Measurements from ENCODE around the gene UBE2G1. TPM values are rescaled to one million over a fixed set of nuclear protein-coding genes. Genes with fewer than 3 reads are reported as not detected.

The UBE2G1 gene
- total and polyA plus RNA-seq, 11 donors = 19.4 to 125 (median 94.7) TPM

GRCh38 chr17:4247361-4247970 lies 119.0 kb downstream of the UBE2G1 start:
- H3K27ac ChIP-seq = peak overlapping the region in 2 of 12 donors; percentile 35 to 38
- H3K9me3 ChIP-seq = no peaks in the 10 kb centered on the region
- 60 to 78% (median 67%) methylated on average over 5 of the region's 5 CpGs for WGBS, 4 donors
- H3K27me3 ChIP-seq = no peaks in the 10 kb centered on the region
- ATAC-seq (no peak), DNase-seq (no peak)
- intact Hi-C loops (cut with DNase I) = no loop called here
- peaks cover 0 to 24% (median 4%) of the 10 kb centered on the region in 9 donors for H3K36me3 ChIP-seq
- TF ChIP-seq POLR2A (IDR thresholded peaks at IDR 0.05) = no peak
- TF ChIP-seq, protein P1, sequence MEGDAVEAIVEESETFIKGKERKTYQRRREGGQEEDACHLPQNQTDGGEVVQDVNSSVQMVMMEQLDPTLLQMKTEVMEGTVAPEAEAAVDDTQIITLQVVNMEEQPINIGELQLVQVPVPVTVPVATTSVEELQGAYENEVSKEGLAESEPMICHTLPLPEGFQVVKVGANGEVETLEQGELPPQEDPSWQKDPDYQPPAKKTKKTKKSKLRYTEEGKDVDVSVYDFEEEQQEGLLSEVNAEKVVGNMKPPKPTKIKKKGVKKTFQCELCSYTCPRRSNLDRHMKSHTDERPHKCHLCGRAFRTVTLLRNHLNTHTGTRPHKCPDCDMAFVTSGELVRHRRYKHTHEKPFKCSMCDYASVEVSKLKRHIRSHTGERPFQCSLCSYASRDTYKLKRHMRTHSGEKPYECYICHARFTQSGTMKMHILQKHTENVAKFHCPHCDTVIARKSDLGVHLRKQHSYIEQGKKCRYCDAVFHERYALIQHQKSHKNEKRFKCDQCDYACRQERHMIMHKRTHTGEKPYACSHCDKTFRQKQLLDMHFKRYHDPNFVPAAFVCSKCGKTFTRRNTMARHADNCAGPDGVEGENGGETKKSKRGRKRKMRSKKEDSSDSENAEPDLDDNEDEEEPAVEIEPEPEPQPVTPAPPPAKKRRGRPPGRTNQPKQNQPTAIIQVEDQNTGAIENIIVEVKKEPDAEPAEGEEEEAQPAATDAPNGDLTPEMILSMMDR (IDR thresholded peaks at IDR 0.05) = no peak
- no peak overlapping the region for H3K4me3 ChIP-seq
- H3K4me1 ChIP-seq = peaks cover 0 to 61% (median 30%) of the 10 kb centered on the region in 12 donors

GRCh38 chr17:4246674-4247073 lies 119.8 kb downstream of the UBE2G1 start:
- ATAC-seq = no peak
- no peak for TF ChIP-seq POLR2A (IDR thresholded peaks at IDR 0.05)
- TF ChIP-seq, protein P1 (IDR thresholded peaks at IDR 0.05) = no peak
- H3K27ac ChIP-seq = no peak overlapping the region
- DNase-seq = no peak
- H3K4me3 ChIP-seq = no peak overlapping the region
- peaks cover 0 to 61% (median 30%) of the 10 kb centered on the region in 12 donors for H3K4me1 ChIP-seq
- peaks cover 0 to 32% (median 11%) of the 10 kb centered on the region in 9 donors for H3K36me3 ChIP-seq
- 93 to 96% (median 95%) methylated on average over 5 of the region's 5 CpGs for WGBS, 4 donors
- intact Hi-C loops (cut with DNase I) = no loop called here
- H3K27me3 ChIP-seq = no peaks in the 10 kb centered on the region
- H3K9me3 ChIP-seq = no peaks in the 10 kb centered on the region

DNA sequence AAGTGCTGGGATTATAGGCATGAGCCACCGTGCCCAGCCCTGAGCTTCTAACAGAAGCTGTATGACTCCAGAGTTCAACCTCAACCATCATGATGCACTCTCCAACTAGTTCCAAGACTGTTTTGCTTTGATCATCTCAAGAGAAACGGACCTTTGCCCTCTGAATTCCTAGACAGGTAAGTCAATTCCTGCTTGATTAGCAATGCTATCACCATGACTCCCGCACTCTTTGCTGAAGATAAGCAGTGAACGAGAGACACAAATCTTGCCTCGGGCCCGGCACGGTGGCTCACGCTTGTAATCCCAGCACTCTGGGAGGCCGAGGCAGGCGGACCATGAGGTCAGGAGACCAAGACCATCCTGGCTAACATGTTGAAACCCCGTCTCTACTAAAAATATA lies 124.9 kb downstream of the UBE2G1 start:
- Histone ChIP-seq H3K4me1 (peaks cover 0 to 15% (median 0%) of the 10 kb centered on the region in 12 donors), H3K9me3 (no peaks in the 10 kb centered on the region), H3K27me3 (no peaks in the 10 kb centered on the region), H3K36me3 (peaks cover 3 to 66% (median 50%) of the 10 kb centered on the region in 9 donors), H3K27ac (no peak overlapping the region), H3K4me3 (no peak overlapping the region)
- intact Hi-C loops (cut with DNase I) = no loop called here
- DNase-seq (no peak), ATAC-seq (no peak)
- TF ChIP-seq, protein P1 (IDR thresholded peaks at IDR 0.05) = no peak
- TF ChIP-seq POLR2A (IDR thresholded peaks at IDR 0.05) = no peak
- WGBS, 4 donors = 90 to 94% (median 92%) methylated on average over 11 of the region's 11 CpGs

- 11 to 24% (median 17%) methylated on average over 3 of the region's 3 CpGs for WGBS, 4 donors
- TF ChIP-seq, protein P1 (IDR thresholded peaks at IDR 0.05) = no peak
- no peak for TF ChIP-seq POLR2A (IDR thresholded peaks at IDR 0.05)
- H3K4me3 ChIP-seq = no peak overlapping the region
- intact Hi-C loops (cut with DNase I) = no loop called here
- ATAC-seq (no peak), DNase-seq (no peak)
- no peaks in the 10 kb centered on the region for H3K9me3 ChIP-seq
- peaks cover 0 to 94% (median 73%) of the 10 kb centered on the region in 9 donors for H3K36me3 ChIP-seq
- H3K4me1 ChIP-seq = peaks cover 0 to 41% (median 20%) of the 10 kb centered on the region in 12 donors
- peak overlapping the region in 7 of 12 donors; percentile 4 to 88 (median 18) for H3K27ac ChIP-seq
- H3K27me3 ChIP-seq = no peaks in the 10 kb centered on the region
Measured at GRCh38 chr17:4236456-4236855, 130.0 kb downstream of the UBE2G1 start.
